HEK293T (cell line): ENCODE results near the gene NAP1L4.
A peak's percentile ranks its signal among the peaks of the same experiment; 100 is the strongest.

ENCODE experiments used
- CTCF ChIA-PET: fragments of 350-600 bp; formaldehyde crosslinking; extraction: SDS; loops from one replicate; lab custom pipeline; 2021; ENCODE audit warnings: antibody characterized with exemption, inconsistent platforms; lab: Yijun Ruan, JAX
- POLR2A ChIA-PET: fragments of 350-600 bp; formaldehyde crosslinking; extraction: SDS; loops from one replicate; lab custom pipeline; 2020; ENCODE audit warnings: antibody characterized with exemption, inconsistent platforms; lab: Yijun Ruan, JAX
- DNase-seq: peaks from one replicate; pipeline ENCODE4 v3.0.0; 2012; ENCODE audit warnings: mixed read lengths; ENCODE audit errors: extremely low spot score
- ARNT ChIP-seq: fragments of 450-650 bp; IDR thresholded peaks from 2 replicates; pipeline ENCODE4 v1.6.1; 2017; ENCODE audit warnings: mild to moderate bottlenecking
- BHLHE40 ChIP-seq: fragments of 450-650 bp; IDR thresholded peaks from 2 replicates; pipeline ENCODE4 v1.6.1; 2016; ENCODE audit warnings: mild to moderate bottlenecking, moderate library complexity, borderline replicate concordance
- CTBP1 ChIP-seq: fragments of 450-650 bp; IDR thresholded peaks from 2 replicates; pipeline ENCODE4 v1.6.1; 2016; ENCODE audit warnings: borderline replicate concordance
- ELF4 ChIP-seq: fragments of 450-650 bp; IDR thresholded peaks from 2 replicates; pipeline ENCODE4 v1.6.1; 2017; ENCODE audit warnings: antibody characterized with exemption
- FOXA1 ChIP-seq: fragments of 450-650 bp; IDR thresholded peaks from 2 replicates; pipeline ENCODE4 v1.6.1; 2016; ENCODE audit warnings: mild to moderate bottlenecking
- FOXK2 ChIP-seq: fragments of 450-650 bp; IDR thresholded peaks from 2 replicates; pipeline ENCODE4 v1.6.1; 2016; ENCODE audit warnings: mild to moderate bottlenecking
- FOXM1 ChIP-seq: fragments of 450-650 bp; IDR thresholded peaks from 2 replicates; pipeline ENCODE4 v1.6.1; 2017; ENCODE audit warnings: mild to moderate bottlenecking, borderline replicate concordance
- HDGF ChIP-seq: fragments of 450-650 bp; IDR thresholded peaks from 2 replicates; pipeline ENCODE4 v1.6.1; 2017; ENCODE audit warnings: antibody characterized with exemption, borderline replicate concordance
- L3MBTL2 ChIP-seq: fragments of 450-650 bp; conservative IDR thresholded peaks from 2 replicates; pipeline ENCODE4 v1.6.1; 2016; ENCODE audit warnings: mild to moderate bottlenecking
- LEF1 ChIP-seq: fragments of 450-650 bp; IDR thresholded peaks from 2 replicates; pipeline ENCODE4 v1.6.1; 2017; ENCODE audit warnings: mild to moderate bottlenecking, borderline replicate concordance
- NFRKB ChIP-seq: fragments of 450-650 bp; IDR thresholded peaks from 2 replicates; pipeline ENCODE4 v1.6.1; 2016; ENCODE audit warnings: mild to moderate bottlenecking, moderate library complexity
- SP1 ChIP-seq: fragments of 450-650 bp; IDR thresholded peaks from 2 replicates; pipeline ENCODE4 v1.6.1; 2017
- SUZ12 ChIP-seq: fragments of 450-650 bp; IDR thresholded peaks from 2 replicates; pipeline ENCODE4 v1.6.1; 2016; ENCODE audit warnings: mild to moderate bottlenecking
- TARDBP ChIP-seq: fragments of 450-650 bp; IDR thresholded peaks from 2 replicates; pipeline ENCODE4 v1.6.1; 2016
- ZNF384 ChIP-seq: fragments of 450-650 bp; IDR thresholded peaks from 2 replicates; pipeline ENCODE4 v1.6.1; 2016
- TF ChIP-seq, protein P1 (sequence below): fragments of 450-650 bp; IDR thresholded peaks from 2 replicates; pipeline ENCODE4 v1.6.1; 2016

Gene NAP1L4, protein sequence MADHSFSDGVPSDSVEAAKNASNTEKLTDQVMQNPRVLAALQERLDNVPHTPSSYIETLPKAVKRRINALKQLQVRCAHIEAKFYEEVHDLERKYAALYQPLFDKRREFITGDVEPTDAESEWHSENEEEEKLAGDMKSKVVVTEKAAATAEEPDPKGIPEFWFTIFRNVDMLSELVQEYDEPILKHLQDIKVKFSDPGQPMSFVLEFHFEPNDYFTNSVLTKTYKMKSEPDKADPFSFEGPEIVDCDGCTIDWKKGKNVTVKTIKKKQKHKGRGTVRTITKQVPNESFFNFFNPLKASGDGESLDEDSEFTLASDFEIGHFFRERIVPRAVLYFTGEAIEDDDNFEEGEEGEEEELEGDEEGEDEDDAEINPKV

DNA sequence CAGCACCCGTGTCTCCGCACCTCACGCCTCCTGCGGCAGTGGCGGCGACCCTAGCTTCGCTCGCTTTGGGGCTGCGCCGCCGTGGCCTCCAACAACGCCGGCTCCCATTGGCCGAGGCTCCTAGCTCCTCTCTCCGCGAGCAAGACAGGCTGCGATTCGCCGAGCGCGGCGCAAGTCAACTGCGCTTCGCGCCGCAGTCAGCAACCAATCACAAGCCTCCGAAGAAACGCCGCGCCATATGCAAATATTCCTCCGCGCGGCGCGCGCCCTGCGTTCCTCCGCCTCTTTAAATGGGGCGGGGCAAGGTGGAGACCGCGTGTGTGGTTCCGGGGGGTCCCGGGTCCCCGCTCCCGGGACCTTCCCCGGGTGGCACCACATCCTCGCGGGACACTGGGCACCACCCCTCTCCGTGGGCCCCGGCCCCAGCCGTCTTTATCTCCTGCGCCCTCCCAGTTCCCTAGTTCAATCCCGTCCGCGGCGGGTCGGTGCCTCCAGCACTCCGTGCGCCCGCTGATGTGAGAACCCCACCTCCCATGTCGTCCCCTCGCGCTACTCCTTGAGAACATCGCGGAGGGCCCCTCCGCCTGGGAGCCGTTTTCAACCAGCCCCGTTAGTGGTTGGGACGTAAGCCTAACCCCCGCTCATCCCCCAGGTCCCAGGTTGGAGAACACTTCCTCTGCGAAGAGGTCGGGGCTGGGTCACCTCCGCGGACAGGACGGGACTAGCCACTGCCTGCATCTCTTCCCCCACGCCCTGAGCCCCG is at the start of gene NAP1L4:
Gene NAP1L4, minus strand, starts transcription at position 96 of the 763 bp plus-strand sequence. CDS start 13,109 bp downstream, outside the sequence.
- TF ChIP-seq CTBP1: no peak
- no peak for TF ChIP-seq FOXK2
- no peak for TF ChIP-seq BHLHE40
- no peak for TF ChIP-seq FOXM1
- TF ChIP-seq ARNT: no peak
- TF ChIP-seq LEF1: no peak
- TF ChIP-seq, protein P1, sequence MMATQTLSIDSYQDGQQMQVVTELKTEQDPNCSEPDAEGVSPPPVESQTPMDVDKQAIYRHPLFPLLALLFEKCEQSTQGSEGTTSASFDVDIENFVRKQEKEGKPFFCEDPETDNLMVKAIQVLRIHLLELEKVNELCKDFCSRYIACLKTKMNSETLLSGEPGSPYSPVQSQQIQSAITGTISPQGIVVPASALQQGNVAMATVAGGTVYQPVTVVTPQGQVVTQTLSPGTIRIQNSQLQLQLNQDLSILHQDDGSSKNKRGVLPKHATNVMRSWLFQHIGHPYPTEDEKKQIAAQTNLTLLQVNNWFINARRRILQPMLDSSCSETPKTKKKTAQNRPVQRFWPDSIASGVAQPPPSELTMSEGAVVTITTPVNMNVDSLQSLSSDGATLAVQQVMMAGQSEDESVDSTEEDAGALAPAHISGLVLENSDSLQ: no peak
- TF ChIP-seq FOXA1: no peak
- no peak for TF ChIP-seq HDGF
- TF ChIP-seq L3MBTL2: peak; percentile 57
- no peak for TF ChIP-seq TARDBP
- TF ChIP-seq ELF4: peak; percentile 20; the same call in 1 of the 2 replicates
- no peak for TF ChIP-seq NFRKB
- no peak for TF ChIP-seq ZNF384
- CTCF ChIA-PET: no interaction called here
- POLR2A ChIA-PET: interaction anchor here (0.6 to 5.2 kb wide), 17 partner anchors 9 to 387 kb away, joined by 3 to 44 read pairs (median 4); partner anchors contain the start of genes CARS1 and ZNF195
- peak; percentile 96 for DNase-seq

DNA sequence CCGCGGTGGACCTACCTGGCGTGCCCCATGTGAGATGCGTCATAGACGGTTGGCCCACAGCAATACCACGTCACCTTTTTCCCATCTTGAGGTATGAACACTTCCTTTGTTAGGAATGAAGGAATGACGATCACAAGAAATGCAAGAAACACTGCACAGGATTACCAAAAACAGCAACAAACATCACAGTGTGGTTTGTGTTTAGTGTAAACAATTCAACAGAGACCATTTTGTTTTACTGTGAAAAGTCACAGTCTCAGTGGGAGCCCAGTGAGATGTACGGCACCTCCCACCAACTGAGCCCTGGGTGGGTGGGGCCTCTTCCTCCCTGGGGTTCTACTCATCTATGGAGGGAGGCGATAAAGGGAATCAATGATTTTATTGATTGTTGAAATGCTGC is 48.8 kb upstream of the NAP1L4 start:
- TF ChIP-seq ARNT: no peak
- TF ChIP-seq ELF4: no peak
- TF ChIP-seq FOXK2: no peak
- no peak for TF ChIP-seq FOXA1
- TF ChIP-seq TARDBP: no peak
- no peak for TF ChIP-seq SP1
- TF ChIP-seq NFRKB: no peak
- no peak for TF ChIP-seq LEF1
- TF ChIP-seq HDGF: no peak
- no peak for TF ChIP-seq CTBP1
- no peak for TF ChIP-seq SUZ12
- TF ChIP-seq, protein P1: no peak
- no peak for TF ChIP-seq BHLHE40
- no peak for TF ChIP-seq ZNF384
- TF ChIP-seq FOXM1: no peak
- TF ChIP-seq L3MBTL2: no peak
- no peak for DNase-seq
- POLR2A ChIA-PET: no interaction called here
- CTCF ChIA-PET: interaction anchor here (0.7 kb wide), 1 partner anchor 51 kb away, joined by 3 read pairs; no protein-coding TSS in a partner anchor

DNA sequence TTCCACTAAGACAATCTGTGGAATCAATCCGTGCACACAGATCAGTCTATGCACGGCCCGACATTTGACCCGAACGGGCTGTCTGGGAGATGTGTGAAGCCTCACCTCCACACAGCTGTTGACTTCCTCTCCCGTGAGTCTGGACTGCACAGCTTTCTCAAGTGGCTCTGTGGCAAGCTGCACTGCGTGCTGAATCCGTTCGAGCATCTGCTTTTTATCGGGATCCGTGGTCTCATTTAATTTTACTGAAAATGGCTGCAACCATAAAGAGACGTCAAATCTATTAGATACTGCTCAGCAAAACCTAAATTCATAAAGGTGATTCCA is 45.8 kb upstream of the NAP1L4 start:
- POLR2A ChIA-PET: interaction anchor here (0.6 to 1.1 kb wide), 2 partner anchors 19 to 46 kb away, joined by 3 to 4 read pairs; partner anchors contain the start of genes CARS1 and NAP1L4
- no peak for DNase-seq
- TF ChIP-seq FOXA1: no peak
- no peak for TF ChIP-seq ELF4
- no peak for TF ChIP-seq HDGF
- no peak for TF ChIP-seq TARDBP
- no peak for TF ChIP-seq NFRKB
- TF ChIP-seq FOXK2: no peak
- TF ChIP-seq ZNF384: no peak
- no peak for TF ChIP-seq BHLHE40
- TF ChIP-seq FOXM1: no peak
- TF ChIP-seq SUZ12: no peak
- no peak for TF ChIP-seq SP1
- CTCF ChIA-PET: interaction anchor here (0.9 to 7.2 kb wide), 4 partner anchors 12 to 53 kb away, joined by 3 to 45 read pairs (median 6); no protein-coding TSS in a partner anchor

DNA sequence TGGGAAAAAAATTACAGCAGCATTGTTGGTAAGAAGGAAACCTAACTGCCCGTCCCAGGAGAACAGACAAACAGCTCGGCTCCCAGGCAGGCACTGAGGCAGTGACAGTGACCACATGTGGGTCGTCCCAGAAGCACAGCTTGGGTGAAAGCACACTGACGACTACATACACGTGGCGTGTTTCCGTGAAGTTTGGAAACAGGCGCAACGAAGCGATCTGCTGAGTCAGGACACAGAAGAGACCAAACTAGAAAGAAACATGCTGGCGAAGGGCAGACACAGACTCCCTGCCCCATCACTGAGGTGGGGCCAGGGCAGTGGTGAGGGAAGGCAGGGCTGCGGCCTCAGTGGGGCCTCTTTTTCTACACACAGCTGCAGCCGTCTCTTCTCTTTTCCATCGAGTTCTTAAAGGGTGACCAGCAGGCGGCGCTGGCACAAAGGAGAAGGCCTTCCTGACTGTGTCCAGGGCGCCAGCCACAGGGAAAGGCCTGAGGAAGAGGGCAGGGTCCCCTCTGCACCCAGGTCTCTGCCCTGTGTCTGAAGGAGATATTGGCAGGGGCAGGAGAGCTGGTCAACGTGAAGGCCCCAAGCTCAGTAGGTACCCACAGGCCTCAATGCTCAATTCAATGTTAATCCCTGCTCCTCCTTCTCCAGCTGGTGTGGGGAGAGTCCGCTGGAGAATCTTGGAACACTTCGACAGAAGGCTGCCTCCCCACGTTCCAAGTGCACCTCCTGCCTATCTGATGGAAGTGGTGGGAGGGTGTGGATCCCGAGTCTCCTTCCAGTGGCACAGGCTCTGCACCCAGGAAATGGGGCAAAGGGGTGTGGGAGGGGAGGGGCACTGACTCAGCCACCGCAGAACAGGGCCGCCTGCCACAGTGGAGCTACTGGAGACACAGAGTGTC is 45.2 kb upstream of the NAP1L4 start:
- DNase-seq: peak; percentile 75
- ChIA-PET CTCF (interaction anchor here (0.9 to 7.2 kb wide), 4 partner anchors 11 to 54 kb away, joined by 3 to 45 read pairs (median 6); no protein-coding TSS in a partner anchor), POLR2A (interaction anchor here (0.6 to 1.1 kb wide), 2 partner anchors 20 to 45 kb away, joined by 3 to 4 read pairs; partner anchors contain the start of genes CARS1 and NAP1L4)
- no peak for TF ChIP-seq ARNT

DNA sequence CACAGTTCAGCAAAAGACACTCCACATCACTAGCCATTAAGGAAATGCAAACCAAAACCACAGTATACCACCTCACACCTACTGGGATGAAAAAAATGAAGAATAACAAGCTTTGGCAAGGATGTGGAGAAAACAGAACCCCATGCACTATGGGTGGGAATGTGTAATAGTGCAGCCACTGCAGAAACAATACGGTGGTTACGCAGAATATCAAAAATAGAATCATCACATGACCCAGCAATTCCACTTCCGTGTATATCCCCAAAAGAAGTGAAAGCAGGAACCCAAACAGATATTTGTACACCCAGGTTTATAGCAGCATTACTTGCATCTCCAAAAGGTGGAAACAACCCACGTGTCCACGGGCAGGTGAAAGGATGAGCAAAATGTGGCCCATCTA is 44.3 kb upstream of the NAP1L4 start:
- ChIA-PET POLR2A (no interaction called here), CTCF (interaction anchor here (7.2 kb wide), 1 partner anchor 55 kb away, joined by 45 read pairs; no protein-coding TSS in a partner anchor)
- no peak for DNase-seq

More for the DNA sequence above, 44.3 kb upstream of the NAP1L4 start:
- TF ChIP-seq FOXA1 (no peak), NFRKB (no peak), FOXM1 (no peak), LEF1 (no peak), TARDBP (no peak), HDGF (no peak), ELF4 (no peak), BHLHE40 (no peak), ARNT (no peak), FOXK2 (no peak), SUZ12 (no peak), L3MBTL2 (no peak), ZNF384 (no peak), SP1 (no peak)
- TF ChIP-seq, protein P1: no peak
